Epidermal melanocyte (primary cell): ENCODE results near the gene SEPTIN14.
"Not testable (repeated sequence)": the region's sequence is repeated elsewhere in the genome, so short reads cannot be mapped to it uniquely, and the experiment has no call there.

Source experiments
- DNase-seq: peaks from one replicate; pipeline ENCODE4 v3.0.0; 2011; ENCODE audit warnings: low spot score; ENCODE audit not compliant: insufficient read length

SEPTIN14 gene

GRCh38 chr7:55785444-55785843 is 77.1 kb downstream of the SEPTIN14 start:
- DNase-seq: not testable (repeated sequence)

GRCh38 chr7:55784151-55784550 is 78.4 kb downstream of the SEPTIN14 start:
- DNase-seq: no peak

- no peak for DNase-seq
These were observed 83.9 kb downstream of the SEPTIN14 start for GRCh38 chr7:55778631-55779030.

- no peak for DNase-seq
These were observed 86.4 kb downstream of the SEPTIN14 start for GRCh38 chr7:55776196-55776595.

- DNase-seq: no peak
These were observed 87.5 kb downstream of the SEPTIN14 start for GRCh38 chr7:55775051-55775420.

- no peak for DNase-seq
These were observed 88.1 kb downstream of the SEPTIN14 start for GRCh38 chr7:55774327-55775050.

- DNase-seq: no peak
These were observed 91.8 kb downstream of the SEPTIN14 start for GRCh38 chr7:55770778-55771177.

- DNase-seq: not testable (repeated sequence)
These were observed 109.2 kb downstream of the SEPTIN14 start for GRCh38 chr7:55753274-55753862.

GRCh38 chr7:55744706-55745105 is 117.8 kb downstream of the SEPTIN14 start:
- not testable (repeated sequence) for DNase-seq
